Measurements from ENCODE around the gene PLEKHO2. TPM values are rescaled to one million over a fixed set of nuclear protein-coding genes. Genes with fewer than 3 reads are reported as not detected.
A peak's percentile ranks its signal among the peaks of the same experiment; 100 is the strongest.

The PLEKHO2 gene
- 6.8 and 7.8 TPM in 2 replicates for polyA plus RNA-seq (2012; rRNA removed)
- polyA plus RNA-seq (2012; cell fraction: cytosol; rRNA removed), result 3.5 and 4.5 TPM in 2 replicates
- polyA plus RNA-seq (2012; cell fraction: nucleus; rRNA removed), result 24.8 and 26.8 TPM in 2 replicates

- peak within 1 kb of the TSS; percentile 99 for H3K4me2 ChIP-seq
- WGBS (ENCODE audit: low lambda C conversion rate), result 0% methylated on average over 25 of the region's 75 CpGs
- peak; percentile 97 for DNase-seq
- no peaks in the 10 kb centered on the region for H3K9me3 ChIP-seq
- no peaks in the 10 kb centered on the region for H3K27me3 ChIP-seq (ENCODE audit: insufficient read depth)
- peaks cover 12% of the 10 kb centered on the region; the same call in 1 of the 2 replicates for H4K20me1 ChIP-seq (ENCODE audit: insufficient read depth)
- H3K4me3 ChIP-seq (ENCODE audit: low read depth in 2 of 2, low read length in 1 of 2), result peak within 1 kb of the TSS; percentile 78 to 87
- peak within 1 kb of the TSS; percentile 86 to 88 for H3K27ac ChIP-seq (ENCODE audit: low read depth in 2 of 2, low read length in 1 of 2)
- H3K36me3 ChIP-seq (replicated peaks in 1 of 2; ENCODE audit: control insufficient read depth in 1 of 2, insufficient read depth in 2 of 2, low read length in 1 of 2), result no peaks in the 10 kb centered on the region
- peaks cover 29 to 43% of the 10 kb centered on the region in 2 experiments for H3K4me1 ChIP-seq (ENCODE audit: control insufficient read depth in 1 of 2, insufficient read depth in 2 of 2, low read depth in 1 of 2, low read length in 1 of 2)
- ChIA-PET POLR2A (interaction anchor here (0.8 to 1.6 kb wide), 7 partner anchors 16 to 70 kb away, joined by 3 to 20 read pairs (median 4); partner anchors contain the start of genes ANKDD1A and PIF1), CTCF (interaction anchor here (0.6 to 1.8 kb wide), 7 partner anchors 10 to 110 kb away, joined by 3 to 8 read pairs (median 4); no protein-coding TSS in a partner anchor)
- peak within 1 kb of the TSS; percentile 85 for H3K9ac ChIP-seq
- peaks cover 47% of the 10 kb centered on the region for H3K79me2 ChIP-seq (ENCODE audit: insufficient read depth)
- H2AFZ ChIP-seq (ENCODE audit: low read depth), result peak within 1 kb of the TSS; percentile 94
- H3F3A ChIP-seq (replicated peaks; ENCODE audit: insufficient read depth), result peaks cover 3% of the 10 kb centered on the region
- no peaks in the 10 kb centered on the region for H3K9me2 ChIP-seq
- no peak for TF ChIP-seq TCF12 (IDR thresholded peaks at IDR 0.05)
- peak; percentile 87 for TF ChIP-seq TAF1 (IDR thresholded peaks at IDR 0.05; ENCODE audit: borderline replicate concordance, low read depth, low read length)
- TF ChIP-seq EP300 (IDR thresholded peaks at IDR 0.05; ENCODE audit: borderline replicate concordance in 1 of 2, low read depth in 1 of 2, low read length in 1 of 2), result peak in 1 of 2 experiments; percentile 15; a peak in 1 of 4 replicates
- no peak for TF ChIP-seq EZH2phosphoT487 (IDR thresholded peaks at IDR 0.05; ENCODE audit: borderline replicate concordance, low read depth)
- no peak for TF ChIP-seq TEAD4 (IDR thresholded peaks at IDR 0.05; ENCODE audit: borderline replicate concordance, insufficient read depth)
- TF ChIP-seq, protein P1, sequence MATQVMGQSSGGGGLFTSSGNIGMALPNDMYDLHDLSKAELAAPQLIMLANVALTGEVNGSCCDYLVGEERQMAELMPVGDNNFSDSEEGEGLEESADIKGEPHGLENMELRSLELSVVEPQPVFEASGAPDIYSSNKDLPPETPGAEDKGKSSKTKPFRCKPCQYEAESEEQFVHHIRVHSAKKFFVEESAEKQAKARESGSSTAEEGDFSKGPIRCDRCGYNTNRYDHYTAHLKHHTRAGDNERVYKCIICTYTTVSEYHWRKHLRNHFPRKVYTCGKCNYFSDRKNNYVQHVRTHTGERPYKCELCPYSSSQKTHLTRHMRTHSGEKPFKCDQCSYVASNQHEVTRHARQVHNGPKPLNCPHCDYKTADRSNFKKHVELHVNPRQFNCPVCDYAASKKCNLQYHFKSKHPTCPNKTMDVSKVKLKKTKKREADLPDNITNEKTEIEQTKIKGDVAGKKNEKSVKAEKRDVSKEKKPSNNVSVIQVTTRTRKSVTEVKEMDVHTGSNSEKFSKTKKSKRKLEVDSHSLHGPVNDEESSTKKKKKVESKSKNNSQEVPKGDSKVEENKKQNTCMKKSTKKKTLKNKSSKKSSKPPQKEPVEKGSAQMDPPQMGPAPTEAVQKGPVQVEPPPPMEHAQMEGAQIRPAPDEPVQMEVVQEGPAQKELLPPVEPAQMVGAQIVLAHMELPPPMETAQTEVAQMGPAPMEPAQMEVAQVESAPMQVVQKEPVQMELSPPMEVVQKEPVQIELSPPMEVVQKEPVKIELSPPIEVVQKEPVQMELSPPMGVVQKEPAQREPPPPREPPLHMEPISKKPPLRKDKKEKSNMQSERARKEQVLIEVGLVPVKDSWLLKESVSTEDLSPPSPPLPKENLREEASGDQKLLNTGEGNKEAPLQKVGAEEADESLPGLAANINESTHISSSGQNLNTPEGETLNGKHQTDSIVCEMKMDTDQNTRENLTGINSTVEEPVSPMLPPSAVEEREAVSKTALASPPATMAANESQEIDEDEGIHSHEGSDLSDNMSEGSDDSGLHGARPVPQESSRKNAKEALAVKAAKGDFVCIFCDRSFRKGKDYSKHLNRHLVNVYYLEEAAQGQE (IDR thresholded peaks at IDR 0.05; ENCODE audit: low read depth, low read length), result no peak
- TF ChIP-seq GABPA (IDR thresholded peaks at IDR 0.05; ENCODE audit: low read depth), result peak; percentile 56
- TF ChIP-seq ELF1 (IDR thresholded peaks at IDR 0.05), result no peak
- TF ChIP-seq FOXM1 (IDR thresholded peaks at IDR 0.05; ENCODE audit: low read depth), result no peak
- TF ChIP-seq RFX5 (IDR thresholded peaks at IDR 0.05; ENCODE audit: low read length), result no peak
- 0 out of 2 replicates have a peak, but pooled peaks have one; percentile 17 for TF ChIP-seq NFIC (IDR thresholded peaks at IDR 0.05; ENCODE audit: borderline replicate concordance)
- TF ChIP-seq RXRA (IDR thresholded peaks at IDR 0.05; ENCODE audit: borderline replicate concordance, low read depth), result no peak
- no peak for TF ChIP-seq GATA2 (CRISPR knock-in tag; IDR thresholded peaks at IDR 0.05)
- peak; percentile 9; the same call in 1 of the 2 replicates for TF ChIP-seq RAD21 (IDR thresholded peaks at IDR 0.05; ENCODE audit: low read length)
- peak; percentile 18; the same call in 1 of the 2 replicates for TF ChIP-seq PBX3 (IDR thresholded peaks at IDR 0.05)
- TF ChIP-seq JUND (IDR thresholded peaks at IDR 0.05), result no peak
- TF ChIP-seq FOXJ3 (CRISPR knock-in tag; IDR thresholded peaks at IDR 0.05), result no peak
- TF ChIP-seq IRF3 (IDR thresholded peaks at IDR 0.05; ENCODE audit: low read depth, low read length), result no peak
- TF ChIP-seq, protein P2, sequence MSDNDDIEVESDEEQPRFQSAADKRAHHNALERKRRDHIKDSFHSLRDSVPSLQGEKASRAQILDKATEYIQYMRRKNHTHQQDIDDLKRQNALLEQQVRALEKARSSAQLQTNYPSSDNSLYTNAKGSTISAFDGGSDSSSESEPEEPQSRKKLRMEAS (IDR thresholded peaks at IDR 0.05; ENCODE audit: low read depth), result no peak
- TF ChIP-seq, protein P3, sequence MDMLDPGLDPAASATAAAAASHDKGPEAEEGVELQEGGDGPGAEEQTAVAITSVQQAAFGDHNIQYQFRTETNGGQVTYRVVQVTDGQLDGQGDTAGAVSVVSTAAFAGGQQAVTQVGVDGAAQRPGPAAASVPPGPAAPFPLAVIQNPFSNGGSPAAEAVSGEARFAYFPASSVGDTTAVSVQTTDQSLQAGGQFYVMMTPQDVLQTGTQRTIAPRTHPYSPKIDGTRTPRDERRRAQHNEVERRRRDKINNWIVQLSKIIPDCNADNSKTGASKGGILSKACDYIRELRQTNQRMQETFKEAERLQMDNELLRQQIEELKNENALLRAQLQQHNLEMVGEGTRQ (IDR thresholded peaks at IDR 0.05; ENCODE audit: borderline replicate concordance, low read depth, low read length), result no peak
- no peak for TF ChIP-seq RCOR1 (IDR thresholded peaks at IDR 0.05; ENCODE audit: low read length)
- TF ChIP-seq FOSL2 (IDR thresholded peaks at IDR 0.05; ENCODE audit: borderline replicate concordance, low read depth), result no peak
- no peak for TF ChIP-seq USF1 (IDR thresholded peaks at IDR 0.05; ENCODE audit: borderline replicate concordance, low read depth)
- TF ChIP-seq MXI1 (IDR thresholded peaks at IDR 0.05; ENCODE audit: low read depth, low read length), result no peak; the same call in 1 of the 2 replicates
Measured at GRCh38 chr15:64841344-64842095, at the start of gene PLEKHO2. Gene PLEKHO2 (plus strand): TSS chr15:64841915. CDS start chr15:64842017, 102 bp downstream.
